Gastroesophageal sphincter (tissue), 4 donors: ENCODE measurements around the gene ELP4. TPM values are rescaled to one million over a fixed set of nuclear protein-coding genes. Genes with fewer than 3 reads are reported as not detected.

Experiments used
- ATAC-seq: fragments of 150-250 bp; one replicate; pipeline ENCODE4 v1.9.1; 2016; ENCODE audit warnings: mild to moderate bottlenecking, moderate library complexity
- H3K27ac ChIP-seq, 4 donors: fragments of 200-600 bp; sonication (generic) in 3 of 4; 1 replicate in 3 of 4; 2 replicates in 1 of 4; pipeline ENCODE4 v1.5.1; 2016 to 2019
- H3K27me3 ChIP-seq: fragments of 200-600 bp; sonication (generic); one replicate; pipeline ENCODE4 v1.5.1; 2019
- H3K36me3 ChIP-seq, 2 donors: fragments of 200-600 bp; sonication (generic); one replicate each; pipeline ENCODE4 v1.5.1; 2019; ENCODE audit warnings: control low read depth in 1 of 2
- H3K4me1 ChIP-seq, 3 donors: fragments of 200-600 bp; sonication (generic); 1 replicate in 2 of 3; 2 replicates in 1 of 3; pipeline ENCODE4 v1.5.1; 2016 to 2019; ENCODE audit warnings: control low read depth in 2 of 3
- H3K4me3 ChIP-seq, 2 donors: fragments of 200-600 bp; sonication (generic); one replicate each; pipeline ENCODE4 v1.5.1; 2019; ENCODE audit warnings: mild to moderate bottlenecking in 1 of 2, moderate library complexity in 1 of 2
- H3K9me3 ChIP-seq, 3 donors: fragments of 200-600 bp; sonication (generic); one replicate each; pipeline ENCODE4 v1.5.1; 2017 to 2019; ENCODE audit warnings: control low read depth in 2 of 3
- EP300 ChIP-seq: sonication (generic); formaldehyde crosslinking; IDR thresholded peaks from one replicate; pipeline ENCODE4 v1.6.1; 2017; ENCODE audit warnings: antibody characterized with exemption, mild to moderate bottlenecking
- POLR2A ChIP-seq, 2 donors: fragments of 450-650 bp; IDR thresholded peaks; one replicate each; pipeline ENCODE4 v1.6.1; 2017; ENCODE audit warnings: antibody characterized with exemption in 2 of 2, mild to moderate bottlenecking in 2 of 2, moderate library complexity in 1 of 2
- POLR2AphosphoS5 ChIP-seq: sonication (generic); formaldehyde crosslinking; IDR thresholded peaks from one replicate; pipeline ENCODE4 v1.6.1; 2017; ENCODE audit warnings: antibody characterized with exemption
- WGBS, 2 donors: methylation state at CpG; one replicate each; pipeline ENCODE4 v1.1.5; 2018; ENCODE audit warnings: low coverage in 1 of 2; 5-methylcytosine and 5-hydroxymethylcytosine counted together
- total RNA-seq, 4 donors: library from RNA; depleted of rRNA; stranded (reverse); fragments of >200 nt; gene quantifications; one replicate each; pipeline ENCODE4 v1.1.0, GENCODE V29; 2016
- TF ChIP-seq, protein P1 (sequence below), 4 experiments: fragments of 200-600 bp in 2 of 4; fragments of 450-650 bp in 2 of 4; sonication (generic) in 1 of 4; IDR thresholded peaks; one replicate each; pipeline ENCODE4 v1.5.1; 2017 to 2019; ENCODE audit warnings: antibody characterized with exemption in 4 of 4, mild to moderate bottlenecking in 2 of 4, moderate library complexity in 2 of 4

Gene ELP4
- total RNA-seq, 4 donors from 2014 or later, result 20.6 to 33.8 (median 31.6) TPM

DNA sequence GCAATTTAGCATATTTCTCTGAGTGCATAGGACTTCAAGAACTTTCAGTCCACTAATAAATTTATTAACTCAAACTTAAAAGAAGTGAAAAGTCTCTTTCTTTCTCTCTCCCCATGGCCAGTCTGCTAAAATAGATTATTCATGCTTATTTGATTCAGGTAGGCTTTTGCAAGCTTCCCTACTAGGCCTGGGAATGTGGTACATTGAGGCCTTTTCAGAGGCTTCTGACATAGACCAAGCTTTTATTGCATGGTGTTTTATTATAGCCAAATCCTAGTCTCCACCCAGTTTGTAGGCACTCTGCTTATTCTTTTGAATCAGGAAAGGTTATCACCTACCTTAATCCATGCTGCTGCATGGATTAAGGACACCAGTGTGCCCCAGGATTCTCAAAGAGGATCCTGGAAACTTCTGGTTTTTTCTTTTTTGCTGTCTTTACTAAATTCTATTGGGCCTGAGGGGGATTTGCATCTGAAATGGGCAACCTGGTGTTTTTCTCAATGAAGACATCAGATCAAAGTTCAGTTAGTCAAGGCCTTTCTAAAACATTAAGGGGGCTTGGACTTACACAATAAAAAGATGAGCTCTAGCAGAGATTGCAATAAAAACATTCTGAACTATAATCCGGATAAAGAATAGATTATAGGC, 92.2 kb downstream of the ELP4 start:
- Histone ChIP-seq H3K36me3 (no peaks in the 10 kb centered on the region), H3K9me3 (no peaks in the 10 kb centered on the region), H3K4me3 (no peak overlapping the region), H3K27ac (no peak overlapping the region), H3K4me1 (no peaks in the 10 kb centered on the region), H3K27me3 (no peaks in the 10 kb centered on the region)
- TF ChIP-seq, protein P1, sequence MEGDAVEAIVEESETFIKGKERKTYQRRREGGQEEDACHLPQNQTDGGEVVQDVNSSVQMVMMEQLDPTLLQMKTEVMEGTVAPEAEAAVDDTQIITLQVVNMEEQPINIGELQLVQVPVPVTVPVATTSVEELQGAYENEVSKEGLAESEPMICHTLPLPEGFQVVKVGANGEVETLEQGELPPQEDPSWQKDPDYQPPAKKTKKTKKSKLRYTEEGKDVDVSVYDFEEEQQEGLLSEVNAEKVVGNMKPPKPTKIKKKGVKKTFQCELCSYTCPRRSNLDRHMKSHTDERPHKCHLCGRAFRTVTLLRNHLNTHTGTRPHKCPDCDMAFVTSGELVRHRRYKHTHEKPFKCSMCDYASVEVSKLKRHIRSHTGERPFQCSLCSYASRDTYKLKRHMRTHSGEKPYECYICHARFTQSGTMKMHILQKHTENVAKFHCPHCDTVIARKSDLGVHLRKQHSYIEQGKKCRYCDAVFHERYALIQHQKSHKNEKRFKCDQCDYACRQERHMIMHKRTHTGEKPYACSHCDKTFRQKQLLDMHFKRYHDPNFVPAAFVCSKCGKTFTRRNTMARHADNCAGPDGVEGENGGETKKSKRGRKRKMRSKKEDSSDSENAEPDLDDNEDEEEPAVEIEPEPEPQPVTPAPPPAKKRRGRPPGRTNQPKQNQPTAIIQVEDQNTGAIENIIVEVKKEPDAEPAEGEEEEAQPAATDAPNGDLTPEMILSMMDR (IDR thresholded peaks at IDR 0.05), result no peak
- no peak for ATAC-seq
- WGBS, 2 donors, result 96 to 100% methylated on average over 1 of the region's 1 CpG

DNA sequence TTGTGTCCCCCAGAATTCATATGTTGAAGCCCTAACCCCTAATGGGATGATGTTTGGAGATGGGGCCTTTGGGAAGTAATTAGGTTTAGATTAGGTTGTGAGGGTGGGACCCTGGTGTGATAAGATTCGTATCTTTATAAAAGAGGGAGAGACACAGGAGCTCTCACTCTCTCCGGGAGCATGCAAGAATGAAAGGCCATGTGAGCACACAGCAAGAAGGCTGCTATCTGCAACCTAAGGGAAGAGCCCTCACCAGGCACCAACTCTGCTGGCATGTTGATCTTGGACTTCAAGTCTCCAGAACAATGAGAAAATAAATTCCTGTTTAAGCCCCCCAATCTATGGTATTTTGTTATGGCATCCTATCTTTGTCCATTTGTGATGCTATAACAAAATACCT, 97.3 kb downstream of the ELP4 start:
- no peaks in the 10 kb centered on the region for H3K27me3 ChIP-seq
- 100% methylated on average over 2 of the region's 2 CpGs; no CpG with 5 or more reads in 1 of the 2 donors for WGBS, 2 donors
- TF ChIP-seq, protein P1 (IDR thresholded peaks at IDR 0.05), result no peak
- TF ChIP-seq EP300 (no peak), POLR2A (IDR thresholded peaks at IDR 0.05) (no peak), POLR2AphosphoS5 (no peak)
- H3K4me1 ChIP-seq, result no peaks in the 10 kb centered on the region
- ATAC-seq, result no peak
- no peaks in the 10 kb centered on the region for H3K9me3 ChIP-seq
- H3K4me3 ChIP-seq, result no peak overlapping the region
- H3K27ac ChIP-seq, result no peak overlapping the region
- H3K36me3 ChIP-seq, result no peaks in the 10 kb centered on the region

DNA sequence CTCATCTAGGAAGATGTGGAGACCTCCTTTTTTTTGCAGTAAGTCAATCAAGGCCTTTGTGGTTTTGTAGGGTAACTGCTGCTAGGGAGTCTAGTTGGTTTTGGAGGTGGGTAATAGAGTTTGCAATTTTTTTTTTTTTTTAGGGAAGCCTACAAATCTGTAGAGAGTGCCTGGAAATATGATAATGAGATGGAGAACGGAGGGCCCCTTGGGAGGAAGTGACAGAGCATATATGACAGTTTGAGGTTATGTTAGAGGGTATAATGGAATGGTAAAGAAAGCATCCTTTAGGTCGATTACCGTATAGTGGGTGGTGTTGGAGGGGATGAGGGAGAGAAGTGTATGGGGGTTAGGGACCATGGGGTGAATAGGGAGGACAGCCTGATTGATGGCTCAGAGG, 98.3 kb downstream of the ELP4 start:
- Histone ChIP-seq H3K36me3 (no peaks in the 10 kb centered on the region), H3K9me3 (no peaks in the 10 kb centered on the region), H3K4me3 (no peak overlapping the region), H3K4me1 (no peaks in the 10 kb centered on the region), H3K27me3 (no peaks in the 10 kb centered on the region), H3K27ac (no peak overlapping the region)
- 89 to 92% methylated on average over 2 to 3 of the region's 3 CpGs for WGBS, 2 donors
- no peak for ATAC-seq
- TF ChIP-seq EP300 (no peak), POLR2A (IDR thresholded peaks at IDR 0.05) (no peak), POLR2AphosphoS5 (no peak)
- TF ChIP-seq, protein P1 (IDR thresholded peaks at IDR 0.05), result no peak

DNA sequence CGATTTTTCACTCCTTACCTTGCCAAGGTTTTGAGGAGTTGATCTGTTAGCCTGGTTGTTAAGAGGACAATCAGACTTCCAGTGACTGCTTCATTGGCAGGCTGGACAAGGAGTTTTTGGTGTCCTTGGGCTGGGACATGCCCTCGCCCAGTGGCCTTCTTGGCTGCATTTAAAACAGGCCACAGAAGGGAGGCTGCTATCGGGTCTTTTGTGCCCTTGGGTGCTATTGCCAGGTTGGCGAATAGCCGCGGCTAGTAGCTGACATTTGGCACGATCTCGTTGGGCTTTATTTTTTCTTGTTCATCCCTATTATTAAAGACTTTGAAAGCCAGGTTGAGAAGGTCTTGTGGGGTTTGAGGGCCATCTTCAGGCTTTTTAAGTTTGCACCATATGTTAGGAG, 99.4 kb downstream of the ELP4 start:
- TF ChIP-seq POLR2A (IDR thresholded peaks at IDR 0.05) (no peak), EP300 (no peak), POLR2AphosphoS5 (no peak)
- TF ChIP-seq, protein P1 (IDR thresholded peaks at IDR 0.05), result no peak
- ATAC-seq, result no peak
- Histone ChIP-seq H3K9me3 (no peaks in the 10 kb centered on the region), H3K4me1 (no peaks in the 10 kb centered on the region), H3K27me3 (no peaks in the 10 kb centered on the region), H3K27ac (no peak overlapping the region), H3K4me3 (no peak overlapping the region), H3K36me3 (no peaks in the 10 kb centered on the region)
- 93 to 97% methylated on average over 4 to 8 of the region's 8 CpGs for WGBS, 2 donors

DNA sequence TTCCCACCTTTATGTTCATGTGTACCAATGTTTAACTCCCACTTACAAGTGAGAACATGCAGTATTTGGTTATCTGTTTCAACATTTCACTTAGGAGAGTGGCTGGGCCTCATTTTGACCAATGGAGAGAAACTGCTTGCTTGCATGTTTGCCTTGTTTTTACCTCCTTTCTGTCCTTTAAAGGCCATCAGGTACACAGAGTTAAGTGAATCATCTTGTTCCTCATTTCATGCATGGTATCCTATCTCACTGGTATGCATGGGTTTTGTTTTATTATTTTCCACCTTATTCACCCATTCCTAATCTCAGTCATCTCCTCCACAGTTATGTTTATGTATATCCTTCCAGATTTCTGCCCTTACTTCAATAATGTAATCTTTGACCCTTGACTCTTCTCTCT, 101.0 kb downstream of the ELP4 start:
- Histone ChIP-seq H3K27ac (no peak overlapping the region), H3K27me3 (no peaks in the 10 kb centered on the region), H3K4me3 (no peak overlapping the region), H3K4me1 (no peaks in the 10 kb centered on the region), H3K9me3 (no peaks in the 10 kb centered on the region), H3K36me3 (no peaks in the 10 kb centered on the region)
- no peak for ATAC-seq
- TF ChIP-seq, protein P1 (IDR thresholded peaks at IDR 0.05), result no peak
- TF ChIP-seq EP300 (no peak), POLR2AphosphoS5 (no peak), POLR2A (IDR thresholded peaks at IDR 0.05) (no peak)
